Measurements from ENCODE around the gene LTB. TPM values are rescaled to one million over a fixed set of nuclear protein-coding genes. Genes with fewer than 3 reads are reported as not detected.

LTB gene
- total and polyA plus RNA-seq, 4 donors: 0.67 to 5.3 (median 1.5) TPM

DNA sequence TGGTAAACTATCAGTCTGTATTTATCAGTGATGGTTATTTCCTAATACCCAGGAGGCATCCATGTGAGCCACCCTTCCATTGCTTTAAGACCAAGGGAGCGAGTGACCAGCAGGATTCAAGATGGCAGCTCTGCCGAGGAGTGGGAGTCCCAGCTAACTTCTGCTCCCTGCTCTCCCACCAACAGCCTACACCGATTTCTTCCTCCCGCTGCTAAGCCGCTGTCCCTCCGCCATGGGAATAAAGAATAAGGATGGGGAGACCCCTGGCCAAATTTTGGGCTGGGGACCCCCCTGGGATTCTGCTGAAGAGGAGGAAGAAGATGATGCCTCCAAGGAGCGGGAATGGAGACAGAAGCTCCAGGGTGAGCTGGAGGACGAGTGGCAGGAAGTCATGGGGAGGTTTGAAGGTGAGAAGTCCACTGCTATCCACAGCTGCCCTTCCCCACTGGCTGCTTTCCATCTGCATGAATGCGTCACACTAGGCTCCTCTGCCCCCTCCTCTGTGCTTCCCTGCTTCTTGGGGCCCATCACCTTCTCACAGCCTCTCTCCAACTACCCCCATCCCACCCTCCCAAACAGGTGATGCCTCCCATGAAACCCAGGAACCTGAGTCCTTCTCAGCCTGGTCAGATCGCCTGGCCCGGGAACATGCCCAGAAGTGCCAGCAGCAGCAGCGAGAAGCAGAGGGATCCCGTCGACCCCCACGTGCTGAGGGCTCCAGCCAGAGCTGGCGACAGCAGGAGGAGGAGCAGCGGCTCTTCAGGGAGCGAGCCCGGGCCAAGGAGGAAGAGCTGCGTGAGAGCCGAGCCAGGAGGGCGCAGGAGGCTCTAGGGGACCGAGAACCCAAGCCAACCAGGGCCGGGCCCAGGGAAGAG lies 24.5 kb downstream of the LTB start:
- Histone ChIP-seq H3K27ac (ENCODE audit: low read depth in 1 of 2, low read length in 2 of 2) (peak overlapping the region; percentile 55 to 84), H3K27me3 (ENCODE audit: control insufficient read depth in 4 of 4, insufficient read depth in 4 of 4, low read length in 3 of 4) (no peaks in the 10 kb centered on the region), H3K4me3 (ENCODE audit: low read depth in 1 of 3, low read length in 3 of 3) (no peak overlapping the region), H3K4me1 (ENCODE audit: control insufficient read depth in 4 of 4, insufficient read depth in 4 of 4, low read length in 3 of 4) (peaks cover 0 to 22% (median 7%) of the 10 kb centered on the region in 4 donors), H3K36me3 (ENCODE audit: control insufficient read depth in 4 of 4, insufficient read depth in 3 of 4, low read depth in 1 of 4, low read length in 3 of 4) (peaks cover 6 to 14% (median 11%) of the 10 kb centered on the region in 4 donors), H3K9me3 (ENCODE audit: control insufficient read depth in 4 of 4, low read length in 3 of 4) (no peaks in the 10 kb centered on the region), H3K9ac (ENCODE audit: low read depth in 1 of 2, low read length in 2 of 2) (no peak overlapping the region)
- TF ChIP-seq RAD21 (IDR thresholded peaks at IDR 0.05) (no peak), YY1 (IDR thresholded peaks at IDR 0.05) (no peak), EGR1 (IDR thresholded peaks at IDR 0.05; ENCODE audit: low read depth in 2 of 2) (no peak), HNF4A (conservative IDR thresholded peaks at IDR 0.05) (no peak), RXRA (IDR thresholded peaks at IDR 0.05) (no peak), NR2F2 (IDR thresholded peaks at IDR 0.05) (no peak), FOXA1 (IDR thresholded peaks at IDR 0.05) (no peak), FOXA2 (IDR thresholded peaks at IDR 0.05) (no peak), HNF4G (IDR thresholded peaks at IDR 0.05) (no peak), GABPA (IDR thresholded peaks at IDR 0.05 in 1 of 2, conservative IDR thresholded peaks at IDR 0.05 in 1 of 2) (no peak)
- TF ChIP-seq, protein P1, sequence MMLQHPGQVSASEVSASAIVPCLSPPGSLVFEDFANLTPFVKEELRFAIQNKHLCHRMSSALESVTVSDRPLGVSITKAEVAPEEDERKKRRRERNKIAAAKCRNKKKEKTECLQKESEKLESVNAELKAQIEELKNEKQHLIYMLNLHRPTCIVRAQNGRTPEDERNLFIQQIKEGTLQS (IDR thresholded peaks at IDR 0.05): no peak
- TF ChIP-seq, protein P2, sequence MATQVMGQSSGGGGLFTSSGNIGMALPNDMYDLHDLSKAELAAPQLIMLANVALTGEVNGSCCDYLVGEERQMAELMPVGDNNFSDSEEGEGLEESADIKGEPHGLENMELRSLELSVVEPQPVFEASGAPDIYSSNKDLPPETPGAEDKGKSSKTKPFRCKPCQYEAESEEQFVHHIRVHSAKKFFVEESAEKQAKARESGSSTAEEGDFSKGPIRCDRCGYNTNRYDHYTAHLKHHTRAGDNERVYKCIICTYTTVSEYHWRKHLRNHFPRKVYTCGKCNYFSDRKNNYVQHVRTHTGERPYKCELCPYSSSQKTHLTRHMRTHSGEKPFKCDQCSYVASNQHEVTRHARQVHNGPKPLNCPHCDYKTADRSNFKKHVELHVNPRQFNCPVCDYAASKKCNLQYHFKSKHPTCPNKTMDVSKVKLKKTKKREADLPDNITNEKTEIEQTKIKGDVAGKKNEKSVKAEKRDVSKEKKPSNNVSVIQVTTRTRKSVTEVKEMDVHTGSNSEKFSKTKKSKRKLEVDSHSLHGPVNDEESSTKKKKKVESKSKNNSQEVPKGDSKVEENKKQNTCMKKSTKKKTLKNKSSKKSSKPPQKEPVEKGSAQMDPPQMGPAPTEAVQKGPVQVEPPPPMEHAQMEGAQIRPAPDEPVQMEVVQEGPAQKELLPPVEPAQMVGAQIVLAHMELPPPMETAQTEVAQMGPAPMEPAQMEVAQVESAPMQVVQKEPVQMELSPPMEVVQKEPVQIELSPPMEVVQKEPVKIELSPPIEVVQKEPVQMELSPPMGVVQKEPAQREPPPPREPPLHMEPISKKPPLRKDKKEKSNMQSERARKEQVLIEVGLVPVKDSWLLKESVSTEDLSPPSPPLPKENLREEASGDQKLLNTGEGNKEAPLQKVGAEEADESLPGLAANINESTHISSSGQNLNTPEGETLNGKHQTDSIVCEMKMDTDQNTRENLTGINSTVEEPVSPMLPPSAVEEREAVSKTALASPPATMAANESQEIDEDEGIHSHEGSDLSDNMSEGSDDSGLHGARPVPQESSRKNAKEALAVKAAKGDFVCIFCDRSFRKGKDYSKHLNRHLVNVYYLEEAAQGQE (IDR thresholded peaks at IDR 0.05): no peak
- WGBS: 79% methylated on average over 24 of the region's 24 CpGs
- no peak for DNase-seq (ENCODE audit: low spot score)

DNA sequence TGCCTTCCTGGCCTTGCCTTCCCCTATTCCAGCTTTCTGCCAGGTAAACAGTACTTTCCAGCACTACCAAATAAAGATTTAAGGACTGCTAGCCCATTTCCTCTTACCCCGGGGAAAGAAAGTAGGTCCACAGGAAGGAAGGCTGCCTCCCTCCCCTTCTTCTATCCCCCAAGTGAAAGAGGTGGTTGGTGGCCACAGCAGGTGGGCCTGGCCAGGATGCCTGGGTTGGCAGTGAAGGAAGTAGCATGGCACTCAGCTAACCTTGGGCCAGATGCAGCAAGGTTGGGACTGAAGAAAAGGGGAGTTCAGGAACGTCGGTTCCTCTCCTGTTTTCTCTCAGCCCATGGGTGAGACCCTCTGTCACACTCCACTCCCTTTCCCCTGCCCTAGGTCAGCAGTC lies 25.9 kb downstream of the LTB start:
- H3K9me3 ChIP-seq (ENCODE audit: control insufficient read depth in 4 of 4, low read length in 3 of 4): no peaks in the 10 kb centered on the region
- WGBS: 75% methylated on average over 3 of the region's 3 CpGs
- no peak overlapping the region for H3K4me3 ChIP-seq (ENCODE audit: low read depth in 1 of 3, low read length in 3 of 3)
- H3K27ac ChIP-seq (ENCODE audit: low read depth in 1 of 2, low read length in 2 of 2): no peak overlapping the region
- H3K27me3 ChIP-seq (ENCODE audit: control insufficient read depth in 4 of 4, insufficient read depth in 4 of 4, low read length in 3 of 4): no peaks in the 10 kb centered on the region
- H3K9ac ChIP-seq (ENCODE audit: low read depth in 1 of 2, low read length in 2 of 2): no peak overlapping the region
- TF ChIP-seq EGR1 (IDR thresholded peaks at IDR 0.05; ENCODE audit: low read depth in 2 of 2) (no peak), FOXA2 (IDR thresholded peaks at IDR 0.05) (no peak), HNF4G (IDR thresholded peaks at IDR 0.05) (no peak), RAD21 (IDR thresholded peaks at IDR 0.05) (no peak), RXRA (IDR thresholded peaks at IDR 0.05) (no peak), GABPA (IDR thresholded peaks at IDR 0.05 in 1 of 2, conservative IDR thresholded peaks at IDR 0.05 in 1 of 2) (no peak), TAF1 (conservative IDR thresholded peaks at IDR 0.05) (no peak)
- TF ChIP-seq, protein P3, sequence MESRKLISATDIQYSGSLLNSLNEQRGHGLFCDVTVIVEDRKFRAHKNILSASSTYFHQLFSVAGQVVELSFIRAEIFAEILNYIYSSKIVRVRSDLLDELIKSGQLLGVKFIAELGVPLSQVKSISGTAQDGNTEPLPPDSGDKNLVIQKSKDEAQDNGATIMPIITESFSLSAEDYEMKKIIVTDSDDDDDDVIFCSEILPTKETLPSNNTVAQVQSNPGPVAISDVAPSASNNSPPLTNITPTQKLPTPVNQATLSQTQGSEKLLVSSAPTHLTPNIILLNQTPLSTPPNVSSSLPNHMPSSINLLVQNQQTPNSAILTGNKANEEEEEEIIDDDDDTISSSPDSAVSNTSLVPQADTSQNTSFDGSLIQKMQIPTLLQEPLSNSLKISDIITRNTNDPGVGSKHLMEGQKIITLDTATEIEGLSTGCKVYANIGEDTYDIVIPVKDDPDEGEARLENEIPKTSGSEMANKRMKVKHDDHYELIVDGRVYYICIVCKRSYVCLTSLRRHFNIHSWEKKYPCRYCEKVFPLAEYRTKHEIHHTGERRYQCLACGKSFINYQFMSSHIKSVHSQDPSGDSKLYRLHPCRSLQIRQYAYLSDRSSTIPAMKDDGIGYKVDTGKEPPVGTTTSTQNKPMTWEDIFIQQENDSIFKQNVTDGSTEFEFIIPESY (IDR thresholded peaks at IDR 0.05): no peak
- TF ChIP-seq, protein P2 (IDR thresholded peaks at IDR 0.05): no peak
- TF ChIP-seq, protein P4, sequence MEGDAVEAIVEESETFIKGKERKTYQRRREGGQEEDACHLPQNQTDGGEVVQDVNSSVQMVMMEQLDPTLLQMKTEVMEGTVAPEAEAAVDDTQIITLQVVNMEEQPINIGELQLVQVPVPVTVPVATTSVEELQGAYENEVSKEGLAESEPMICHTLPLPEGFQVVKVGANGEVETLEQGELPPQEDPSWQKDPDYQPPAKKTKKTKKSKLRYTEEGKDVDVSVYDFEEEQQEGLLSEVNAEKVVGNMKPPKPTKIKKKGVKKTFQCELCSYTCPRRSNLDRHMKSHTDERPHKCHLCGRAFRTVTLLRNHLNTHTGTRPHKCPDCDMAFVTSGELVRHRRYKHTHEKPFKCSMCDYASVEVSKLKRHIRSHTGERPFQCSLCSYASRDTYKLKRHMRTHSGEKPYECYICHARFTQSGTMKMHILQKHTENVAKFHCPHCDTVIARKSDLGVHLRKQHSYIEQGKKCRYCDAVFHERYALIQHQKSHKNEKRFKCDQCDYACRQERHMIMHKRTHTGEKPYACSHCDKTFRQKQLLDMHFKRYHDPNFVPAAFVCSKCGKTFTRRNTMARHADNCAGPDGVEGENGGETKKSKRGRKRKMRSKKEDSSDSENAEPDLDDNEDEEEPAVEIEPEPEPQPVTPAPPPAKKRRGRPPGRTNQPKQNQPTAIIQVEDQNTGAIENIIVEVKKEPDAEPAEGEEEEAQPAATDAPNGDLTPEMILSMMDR (IDR thresholded peaks at IDR 0.05; ENCODE audit: low read depth, low read length, missing input control): no peak
- H3K4me1 ChIP-seq (ENCODE audit: control insufficient read depth in 4 of 4, insufficient read depth in 4 of 4, low read length in 3 of 4): peaks cover 0 to 22% (median 7%) of the 10 kb centered on the region in 4 donors
- DNase-seq (ENCODE audit: low spot score): no peak
- H3K36me3 ChIP-seq (ENCODE audit: control insufficient read depth in 4 of 4, insufficient read depth in 3 of 4, low read depth in 1 of 4, low read length in 3 of 4): peaks cover 6 to 14% (median 11%) of the 10 kb centered on the region in 4 donors

All from liver (tissue), 9 donors.